IPS-NIHi7 (cell line): ENCODE data around the gene PAPLN.
A peak's percentile ranks its signal among the peaks of the same experiment; 100 is the strongest.

ENCODE experiments used
- DNase-seq: peaks from one replicate; pipeline ENCODE4 v3.0.0; 2012; ENCODE audit warnings: mixed read lengths; ENCODE audit errors: extremely low spot score

PAPLN gene

DNA sequence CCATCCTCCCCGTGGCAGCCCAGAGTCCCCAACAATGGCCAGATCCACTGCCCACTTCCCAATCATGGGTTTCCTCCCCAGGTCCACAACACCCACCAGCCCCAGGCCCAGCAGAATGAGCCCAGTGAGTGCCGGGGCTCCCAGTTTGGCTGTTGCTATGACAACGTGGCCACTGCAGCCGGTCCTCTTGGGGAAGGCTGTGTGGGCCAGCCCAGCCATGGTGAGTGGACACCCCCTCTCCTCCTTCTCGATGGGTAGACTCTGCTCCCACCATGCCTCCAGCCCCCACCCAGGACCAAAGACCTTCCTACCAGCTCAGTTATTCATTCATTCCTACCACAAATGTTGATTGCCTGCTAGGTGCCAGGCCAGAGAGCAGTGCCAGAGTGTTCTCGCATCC, 23.8 kb downstream of the PAPLN start:
- no peak for DNase-seq

GRCh38 chr14:73261520-73262426, 24.5 kb downstream of the PAPLN start:
- DNase-seq, result no peak

- no peak for DNase-seq
Observed at GRCh38 chr14:73262427-73263183, 25.3 kb downstream of the PAPLN start.

GRCh38 chr14:73263606-73264005, 26.3 kb downstream of the PAPLN start:
- DNase-seq, result no peak

DNA sequence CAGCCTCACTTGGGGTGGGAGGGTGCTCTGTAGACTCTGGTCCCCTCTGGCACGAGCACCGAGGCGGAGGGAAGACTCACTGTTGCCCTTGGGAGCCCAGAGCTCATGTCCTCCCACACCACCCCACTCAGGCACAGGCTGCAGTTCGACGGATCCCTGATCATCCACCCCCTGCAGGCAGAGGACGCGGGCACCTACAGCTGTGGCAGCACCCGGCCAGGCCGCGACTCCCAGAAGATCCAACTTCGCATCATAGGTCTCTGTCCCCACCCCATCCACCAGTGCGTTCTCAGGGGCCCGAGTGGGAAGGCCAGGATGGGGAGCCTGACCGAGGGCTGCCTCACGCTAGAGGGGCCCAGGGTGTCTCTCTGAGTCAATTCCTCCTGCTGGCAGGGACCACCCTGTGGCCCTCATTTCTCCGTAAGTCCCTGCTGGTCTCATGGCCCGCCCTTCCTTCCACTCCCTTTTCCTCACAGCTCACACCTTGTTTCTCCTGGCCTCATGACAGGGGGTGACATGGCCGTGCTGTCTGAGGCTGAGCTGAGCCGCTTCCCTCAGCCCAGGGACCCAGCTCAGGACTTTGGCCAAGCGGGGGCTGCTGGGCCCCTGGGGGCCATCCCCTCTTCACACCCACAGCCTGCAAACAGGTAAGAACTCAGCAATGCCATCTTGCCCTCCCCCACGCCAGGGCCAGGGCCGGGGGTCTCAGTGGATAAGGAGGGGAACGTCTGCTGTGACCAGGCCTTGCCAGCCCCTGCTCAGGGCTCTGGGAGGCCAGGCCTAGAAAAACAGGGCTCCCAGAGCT, 27.0 kb downstream of the PAPLN start:
- no peak for DNase-seq

GRCh38 chr14:73264885-73265720, 27.8 kb downstream of the PAPLN start:
- DNase-seq, result no peak

DNA sequence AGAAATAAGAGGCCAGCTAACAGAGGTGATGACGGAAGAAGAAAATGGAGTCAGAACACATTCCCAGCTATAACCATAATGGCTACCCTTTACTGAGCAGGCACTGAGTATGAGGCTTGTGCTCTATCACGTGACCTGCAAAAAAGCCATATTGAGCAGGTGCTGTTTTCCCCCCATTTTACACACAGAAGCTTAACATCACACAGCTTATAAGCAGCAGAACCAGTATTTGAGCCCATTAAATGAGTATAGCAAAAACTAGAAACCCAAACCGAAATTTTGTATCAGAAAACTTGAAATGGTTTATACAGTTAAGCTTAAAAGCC, 28.4 kb downstream of the PAPLN start:
- no peak for DNase-seq

GRCh38 chr14:73266317-73266716, 29.0 kb downstream of the PAPLN start:
- no peak for DNase-seq

DNA sequence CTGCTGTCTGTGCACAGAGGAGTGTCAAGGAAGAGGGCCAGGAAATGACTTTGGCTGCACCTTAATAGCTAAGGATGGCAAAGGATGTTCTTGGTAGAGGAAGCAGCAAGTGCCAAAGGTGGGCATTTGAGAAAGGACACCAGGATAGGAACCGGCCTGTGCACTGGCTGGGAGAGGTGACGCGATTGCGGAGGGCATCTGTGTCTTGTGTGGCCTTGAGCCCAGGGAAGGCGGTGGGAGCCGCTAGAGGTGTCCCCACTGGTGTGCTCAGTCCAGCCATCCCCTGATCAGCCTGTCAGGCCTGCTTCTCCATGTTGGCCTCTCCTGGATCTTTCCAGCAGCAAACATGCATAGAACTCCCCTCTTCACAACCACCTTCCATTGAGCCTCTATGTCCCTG, 30.2 kb downstream of the PAPLN start:
- DNase-seq, result no peak

- DNase-seq, result peak; percentile 80
Observed at GRCh38 chr14:73269729-73270531, 32.6 kb downstream of the PAPLN start.

- DNase-seq, result no peak
Observed at GRCh38 chr14:73272393-73272792, 35.1 kb downstream of the PAPLN start.

GRCh38 chr14:73273799-73274198, 36.5 kb downstream of the PAPLN start:
- no peak for DNase-seq

DNA sequence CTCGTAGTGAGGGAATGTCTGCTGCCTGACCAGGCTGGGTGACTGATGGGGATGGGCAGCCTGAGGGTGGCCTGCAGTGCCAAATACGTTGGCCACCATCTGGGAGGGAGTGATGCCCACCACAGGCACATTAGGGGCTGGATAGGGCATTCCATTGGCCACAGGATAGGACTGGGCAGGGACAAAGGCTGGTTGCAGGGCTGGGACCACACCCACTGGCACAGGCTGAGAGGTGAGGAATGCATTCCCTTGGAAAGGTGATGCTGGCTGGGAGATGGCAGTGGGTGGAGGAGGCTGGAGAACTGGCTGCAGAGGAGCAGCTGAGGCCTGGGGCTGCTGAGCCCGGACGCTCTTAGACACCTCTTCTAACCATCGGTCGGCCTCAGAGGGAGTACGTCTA, 39.5 kb downstream of the PAPLN start:
- no peak for DNase-seq

- DNase-seq, result no peak
Observed at GRCh38 chr14:73277376-73277775, 40.1 kb downstream of the PAPLN start.

DNA sequence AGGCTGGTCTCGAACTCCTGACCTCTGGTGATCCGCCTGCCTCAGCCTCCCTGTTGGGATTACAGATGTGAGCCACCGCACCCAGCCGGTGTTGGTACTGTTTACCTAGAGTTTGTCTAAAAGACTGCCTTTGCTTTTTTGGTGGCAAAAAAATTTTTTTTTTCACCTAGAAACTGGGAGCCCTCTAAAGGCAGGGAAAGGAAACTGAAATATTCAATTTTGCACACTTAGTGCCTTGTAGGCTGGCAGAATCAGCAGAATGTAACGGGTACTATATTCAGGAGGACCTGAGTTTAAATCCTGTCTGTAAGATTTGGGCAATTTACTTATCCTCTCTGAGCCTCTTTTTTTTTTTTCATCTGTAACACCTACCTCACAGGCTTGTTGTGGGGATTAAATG, 43.6 kb downstream of the PAPLN start:
- DNase-seq, result no peak

DNA sequence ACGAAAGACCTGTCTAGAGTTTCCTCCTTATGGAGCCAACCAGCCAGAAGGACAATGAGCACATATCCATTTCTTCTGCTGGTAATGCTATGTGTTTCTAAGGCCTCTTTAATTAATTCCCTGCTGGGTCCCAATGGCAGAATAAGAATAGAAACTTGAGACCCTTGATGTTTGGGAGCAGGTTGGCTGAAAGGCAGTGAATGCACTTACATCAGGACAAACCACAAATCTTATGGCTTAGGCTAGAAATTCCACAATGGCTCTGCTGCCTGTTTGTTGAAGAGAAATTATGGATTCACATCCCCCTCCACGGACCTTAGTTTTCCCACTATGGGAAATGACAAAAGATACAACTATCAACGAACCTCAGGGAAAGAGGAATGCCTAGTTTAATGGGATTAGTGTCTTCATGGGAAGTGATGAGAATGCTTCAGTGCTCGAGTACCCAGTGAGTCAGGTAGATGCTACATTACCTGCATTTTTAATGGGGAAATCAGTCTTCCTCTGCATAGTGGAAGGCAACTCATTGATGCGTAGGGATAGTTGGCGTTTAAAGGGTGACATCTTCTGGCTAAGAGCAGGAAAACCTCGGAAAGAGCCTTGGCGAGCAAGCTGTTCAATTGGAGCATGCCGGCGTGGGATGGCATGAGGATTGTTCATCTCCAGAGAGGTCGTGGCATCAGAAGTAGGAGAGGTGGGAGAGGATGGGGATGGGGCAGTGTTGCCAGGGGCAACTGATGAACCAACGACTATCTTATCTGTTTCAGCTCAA, 46.5 kb downstream of the PAPLN start:
- DNase-seq, result peak; percentile 68

- no peak for DNase-seq
Observed at GRCh38 chr14:73285979-73286378, 48.7 kb downstream of the PAPLN start.

DNA sequence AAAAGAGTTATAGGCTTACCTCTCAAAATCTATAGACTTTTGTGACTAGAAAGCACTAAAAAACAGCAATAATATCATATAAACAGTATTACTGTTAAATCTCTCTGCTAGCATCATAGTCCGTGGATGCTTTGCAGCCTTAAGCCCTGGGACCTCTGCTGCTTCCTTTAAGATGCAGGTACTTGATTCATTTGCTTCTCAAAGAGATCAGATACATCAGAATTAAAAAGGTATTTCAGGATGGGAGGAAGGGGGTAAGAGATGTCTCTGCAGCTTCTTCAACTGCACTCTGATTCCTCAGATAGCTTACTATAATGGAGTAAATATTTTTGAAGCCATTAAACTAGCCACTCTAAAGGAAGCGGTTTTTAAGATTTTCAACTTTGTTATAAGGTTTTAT, 49.3 kb downstream of the PAPLN start:
- peak; percentile 33 for DNase-seq

- DNase-seq, result no peak
Observed at GRCh38 chr14:73287071-73287470, 49.8 kb downstream of the PAPLN start.

GRCh38 chr14:73289308-73289707, 52.0 kb downstream of the PAPLN start:
- no peak for DNase-seq
